HG03039 (cell line): ENCODE measurements around the gene C19orf85.
"Not testable (repeated sequence)": the region's sequence is repeated elsewhere in the genome, so short reads cannot be mapped to it uniquely, and the experiment has no call there.

ENCODE experiments used
- ATAC-seq: cut with Tn5 transposase; IDR thresholded peaks from one replicate; pipeline ENCODE4 v1.9.1; 2021; ENCODE audit warnings: mild to moderate bottlenecking, moderate library complexity; ENCODE audit not compliant: unreplicated experiment

The C19orf85 gene

GRCh38 chr19:55459950-55460657 lies 4.4 kb downstream of the C19orf85 start:
- no peak for ATAC-seq

DNA sequence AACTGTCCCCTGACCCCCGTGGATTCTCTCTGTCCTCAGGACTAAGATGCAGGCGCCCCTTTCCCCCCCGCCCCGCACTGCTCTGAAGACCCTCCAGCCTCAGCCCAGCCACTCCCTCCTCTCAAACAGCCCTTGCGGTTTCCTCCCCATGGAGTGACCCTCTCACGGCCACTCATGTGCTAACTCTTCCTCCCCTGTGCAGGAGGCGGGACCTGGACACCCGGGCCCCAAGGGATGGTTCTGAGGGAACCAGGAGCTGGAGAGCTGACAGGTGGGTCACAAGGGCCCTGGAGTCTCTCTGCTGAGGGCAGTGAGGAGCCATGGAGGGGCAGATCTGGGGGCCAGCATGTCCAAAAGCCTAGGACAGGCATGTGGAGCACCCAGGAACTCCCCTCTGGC lies 5.0 kb downstream of the C19orf85 start:
- ATAC-seq = no peak

- ATAC-seq = no peak
Measured at GRCh38 chr19:55457683-55458457, 6.7 kb downstream of the C19orf85 start.

DNA sequence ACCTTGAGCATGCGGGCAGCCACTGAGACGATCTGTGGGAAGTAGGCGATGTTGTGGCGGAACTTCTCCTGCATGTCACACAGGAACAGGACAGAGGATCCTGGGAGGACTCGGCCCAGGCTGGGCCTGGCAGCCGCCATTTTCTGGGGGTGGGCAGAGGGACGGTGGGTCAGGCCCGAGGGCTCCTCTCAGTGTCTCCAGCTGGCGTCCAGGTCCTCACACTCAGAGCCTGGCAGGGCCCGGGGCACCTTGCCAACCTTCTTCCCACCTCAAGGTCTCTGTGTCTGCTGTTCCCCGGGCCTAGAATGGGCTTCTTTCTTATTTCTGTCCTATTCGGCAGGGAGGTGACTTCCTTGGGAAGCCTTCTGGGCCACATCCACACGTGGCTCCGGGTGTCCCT lies 8.2 kb downstream of the C19orf85 start:
- no peak for ATAC-seq

DNA sequence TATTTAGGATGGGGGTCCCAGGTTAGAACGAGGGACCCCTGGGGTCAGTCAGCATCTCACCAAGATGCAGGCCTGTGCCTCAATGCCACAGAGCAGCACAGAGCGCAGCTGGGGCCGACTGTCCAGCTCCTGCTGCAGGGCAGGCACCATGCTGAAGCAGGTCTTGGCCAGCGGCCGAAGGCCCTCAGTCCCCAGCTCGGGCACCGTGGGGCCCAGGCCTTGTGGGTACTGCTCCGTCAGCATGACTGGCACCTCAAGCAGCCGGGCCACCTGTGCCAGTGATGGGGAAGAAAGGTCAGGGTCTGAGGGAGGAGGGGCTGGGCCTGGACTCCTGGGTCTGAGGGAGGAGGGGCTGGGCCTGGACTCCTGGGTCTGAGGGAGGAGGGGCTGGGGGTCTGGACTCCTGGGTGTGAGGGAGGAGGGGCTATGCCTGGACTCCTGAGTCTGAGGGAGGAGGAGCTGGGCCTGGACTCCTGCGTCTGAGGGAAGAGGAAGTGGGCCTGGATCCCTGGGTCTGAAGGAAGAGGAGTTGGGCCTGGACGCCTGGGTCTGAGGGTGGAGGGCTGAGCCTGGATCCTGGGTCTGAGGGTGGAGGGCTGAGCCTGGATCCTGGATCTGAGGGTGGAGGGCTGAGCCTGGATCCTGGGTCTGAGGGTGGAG lies 8.8 kb downstream of the C19orf85 start:
- no peak for ATAC-seq

DNA sequence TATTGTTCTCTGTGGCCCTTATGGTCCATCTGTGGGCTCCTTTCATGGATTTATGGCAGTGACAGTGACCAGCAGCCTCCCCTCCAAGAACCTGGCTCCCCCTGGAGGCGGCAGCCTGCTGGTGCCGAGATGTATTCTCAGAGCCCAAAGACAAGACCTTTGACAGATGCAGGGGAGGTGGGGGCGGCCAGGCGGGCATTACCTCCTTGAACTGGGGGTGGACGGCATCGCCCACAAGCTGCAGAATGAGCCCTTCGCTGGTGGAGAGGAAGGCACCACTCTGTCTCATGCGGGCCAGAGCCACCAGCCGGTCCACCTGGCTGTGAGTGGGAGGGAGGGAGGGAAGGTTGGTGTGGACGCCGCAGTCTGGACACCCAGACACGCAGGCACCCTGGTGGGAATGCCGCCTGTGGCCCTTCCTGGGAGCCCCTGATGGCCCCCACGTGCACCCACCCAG lies 9.7 kb downstream of the C19orf85 start:
- ATAC-seq = no peak

GRCh38 chr19:55453511-55454260 lies 10.9 kb downstream of the C19orf85 start:
- no peak for ATAC-seq

DNA sequence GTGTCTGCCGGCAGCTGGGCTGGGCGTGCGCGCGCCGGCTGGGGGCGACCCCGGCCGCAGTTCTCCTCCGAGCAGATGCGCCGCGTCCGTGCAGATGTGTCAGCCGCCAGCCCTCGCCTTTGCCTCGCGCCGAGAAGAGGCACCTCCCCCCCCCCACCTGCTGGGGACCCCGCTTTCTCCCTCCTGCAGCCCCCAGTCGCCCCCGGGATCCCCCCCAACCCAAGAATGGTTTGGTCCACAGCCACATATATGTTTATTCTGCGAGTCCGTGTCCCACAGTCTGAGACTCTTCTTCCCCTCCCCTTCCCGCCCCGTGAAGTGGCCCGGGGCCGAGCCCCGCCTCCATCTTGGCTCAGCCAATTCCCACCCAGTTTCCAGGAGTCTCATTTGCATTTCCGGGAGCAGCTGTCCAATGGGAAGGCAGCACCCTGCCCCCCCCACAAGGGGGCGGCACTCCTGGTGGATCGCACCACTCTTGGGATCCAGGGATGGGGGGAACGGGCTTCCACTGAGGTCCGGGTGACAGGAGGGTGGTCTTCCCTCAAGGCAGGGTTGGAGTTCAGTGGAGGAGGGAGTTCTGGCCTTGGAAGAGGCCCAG lies 11.7 kb downstream of the C19orf85 start:
- ATAC-seq = no peak

GRCh38 chr19:55451965-55452748 lies 12.4 kb downstream of the C19orf85 start:
- no peak for ATAC-seq

- ATAC-seq = no peak
Measured at GRCh38 chr19:55451163-55451964, 13.2 kb downstream of the C19orf85 start.

GRCh38 chr19:55449469-55449868 lies 15.1 kb downstream of the C19orf85 start:
- no peak for ATAC-seq

- ATAC-seq = not testable (repeated sequence)
Measured at GRCh38 chr19:55448175-55448490, 16.4 kb downstream of the C19orf85 start.

DNA sequence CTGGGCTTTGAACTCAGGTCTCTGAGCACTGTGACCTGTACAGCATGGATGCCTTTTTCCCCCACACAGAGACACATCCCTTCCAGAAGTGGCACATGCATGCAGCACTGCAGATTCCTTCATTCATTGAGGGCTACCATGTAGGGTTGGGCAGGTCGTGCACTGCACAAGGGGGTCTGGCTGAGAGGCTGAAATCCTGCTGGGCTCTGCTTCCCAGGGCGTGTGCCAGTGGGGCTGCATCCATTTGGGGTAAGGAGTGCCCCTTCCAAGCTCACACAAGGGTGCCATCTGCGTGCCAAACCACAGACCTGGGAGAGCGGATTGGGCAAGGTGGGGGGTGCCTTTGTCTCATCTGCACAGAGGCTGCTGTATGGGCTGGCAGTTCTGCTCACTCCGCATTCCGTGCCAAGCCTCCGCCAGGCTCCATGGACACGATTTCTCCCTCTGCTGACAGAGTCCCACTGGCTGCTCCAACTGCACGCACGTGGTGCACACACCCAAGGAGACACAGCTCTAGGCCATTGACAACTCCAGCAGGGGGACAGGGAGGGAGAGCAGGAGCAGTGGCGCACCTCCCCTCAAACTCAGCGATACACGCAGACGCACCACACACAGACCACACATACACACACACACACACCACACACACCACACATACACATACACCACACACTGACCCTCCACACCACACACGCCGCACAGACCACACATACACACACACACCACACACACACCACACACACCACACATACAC lies 17.0 kb downstream of the C19orf85 start:
- ATAC-seq = no peak

- no peak for ATAC-seq
Measured at GRCh38 chr19:55446060-55446459, 18.5 kb downstream of the C19orf85 start.

DNA sequence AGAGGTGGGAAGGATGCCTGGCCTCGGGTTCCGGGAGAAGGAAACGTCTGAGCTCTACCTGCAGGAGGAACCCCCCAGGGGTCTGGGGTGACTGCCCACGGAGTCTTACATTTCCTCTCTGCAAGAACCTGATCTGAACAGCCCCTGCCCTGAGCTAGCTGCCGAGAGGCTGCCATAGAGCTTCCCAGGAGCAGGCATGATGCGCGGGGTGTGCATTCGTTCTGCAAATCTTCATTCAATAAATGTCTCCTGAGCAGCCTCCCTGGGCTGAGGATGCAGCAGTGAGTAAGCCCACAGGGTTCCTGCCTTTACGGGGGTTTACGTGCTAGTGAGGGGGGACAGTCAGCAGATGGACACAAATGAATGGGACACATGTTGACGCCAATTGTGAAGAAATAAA lies 19.9 kb downstream of the C19orf85 start:
- no peak for ATAC-seq

GRCh38 chr19:55443824-55444480 lies 20.6 kb downstream of the C19orf85 start:
- ATAC-seq = no peak

- ATAC-seq = no peak
Measured at GRCh38 chr19:55443045-55443823, 21.3 kb downstream of the C19orf85 start, which contains the start of gene SHISA7. SHISA7 (minus strand) TSS chr19:55443300; CDS start chr19:55442863, 437 bp downstream.
